Measurements from ENCODE around the gene RYK.

GRCh38 chr3:134250717-134251220, at the start of gene RYK:
- TF ChIP-seq EZH2 (IDR thresholded peaks at IDR 0.05; ENCODE audit: borderline replicate concordance, low read depth, low read length, severe bottlenecking) (no peak), CTCF (IDR thresholded peaks at IDR 0.05; ENCODE audit: borderline replicate concordance, extremely low read depth, low read length, poor library complexity, severe bottlenecking) (no peak)
